KMS-11 (cell line): ENCODE results near the gene APOBEC3H.

Source experiments
- H2AFZ ChIP-seq: fragments of 200-600 bp; sonication (generic); 2 replicates; pipeline ENCODE4 v1.6.1; 2016; ENCODE audit warnings: antibody characterized with exemption, mixed run types, low read depth
- H3K27ac ChIP-seq: fragments of 200-600 bp; sonication (generic); 2 replicates; pipeline ENCODE4 v1.6.1; 2016; ENCODE audit warnings: mild to moderate bottlenecking, mixed run types
- H3K27me3 ChIP-seq: fragments of 200-600 bp; sonication (generic); 2 replicates; pipeline ENCODE4 v1.6.1; 2017; ENCODE audit warnings: mild to moderate bottlenecking, low read depth, mixed run types, moderate library complexity; ENCODE audit not compliant: insufficient read depth
- H3K36me3 ChIP-seq: fragments of 200-600 bp; sonication (generic); 2 replicates; pipeline ENCODE4 v1.6.1; 2017; ENCODE audit warnings: mild to moderate bottlenecking, mixed run types; ENCODE audit not compliant: insufficient read depth
- H3K4me1 ChIP-seq: fragments of 200-600 bp; sonication (generic); 2 replicates; pipeline ENCODE4 v1.6.1; 2016; ENCODE audit warnings: mild to moderate bottlenecking, low read depth, mixed run types; ENCODE audit not compliant: poor library complexity, severe bottlenecking
- H3K4me2 ChIP-seq: fragments of 200-600 bp; sonication (generic); 2 replicates; pipeline ENCODE4 v1.7.0; 2016; ENCODE audit warnings: mild to moderate bottlenecking, mixed run types
- H3K4me3 ChIP-seq: fragments of 200-600 bp; sonication (generic); IDR thresholded peaks from 2 replicates; pipeline ENCODE4 v1.6.1; 2017; ENCODE audit warnings: low read depth, low read length, mixed read lengths; ENCODE audit not compliant: insufficient read depth
- H3K79me2 ChIP-seq: fragments of 200-600 bp; sonication (generic); 2 replicates; pipeline ENCODE4 v1.6.1; 2016; ENCODE audit warnings: low read depth, mixed run types; ENCODE audit not compliant: insufficient read depth
- H3K9ac ChIP-seq: fragments of 200-600 bp; sonication (generic); 2 replicates; pipeline ENCODE4 v1.6.1; 2016; ENCODE audit warnings: mild to moderate bottlenecking, mixed run types
- H4K20me1 ChIP-seq: fragments of 200-600 bp; sonication (generic); 2 replicates; pipeline ENCODE4 v1.6.1; 2016; ENCODE audit warnings: mild to moderate bottlenecking, mixed run types; ENCODE audit not compliant: insufficient read depth
- TF ChIP-seq, protein P1 (sequence below): fragments of 200-600 bp; sonication (generic); conservative IDR thresholded peaks from 2 replicates; pipeline ENCODE4 v1.6.1; 2017; ENCODE audit warnings: low read depth, mild to moderate bottlenecking, antibody characterized with exemption, low read length, moderate library complexity, mixed read lengths

The APOBEC3H gene

DNA sequence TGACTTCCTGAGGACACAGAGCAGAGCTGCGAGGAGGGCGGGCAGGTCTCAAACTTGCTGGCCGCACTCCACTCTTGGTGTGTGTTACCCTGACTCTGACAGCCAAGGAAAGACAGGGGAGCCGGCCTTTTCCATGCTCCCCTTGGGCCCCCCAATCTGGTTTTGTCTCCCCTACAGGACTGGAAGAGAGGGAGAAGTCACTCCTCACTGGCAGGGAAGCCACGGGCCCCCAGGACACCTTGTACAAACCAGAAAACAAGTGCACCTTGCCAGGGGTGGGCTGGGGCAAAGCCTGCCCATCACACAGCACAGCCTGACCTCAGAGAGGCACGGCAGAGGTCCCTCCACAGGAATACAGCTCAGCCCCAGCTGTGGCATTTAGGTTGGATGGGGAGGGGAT, 35.2 kb downstream of the APOBEC3H start:
- no peak overlapping the region for H3K4me2 ChIP-seq
- no peaks in the 10 kb centered on the region for H3K79me2 ChIP-seq
- no peaks in the 10 kb centered on the region for H4K20me1 ChIP-seq
- no peak overlapping the region for H3K27ac ChIP-seq
- H3K27me3 ChIP-seq, result no peaks in the 10 kb centered on the region
- no peak overlapping the region for H2AFZ ChIP-seq
- H3K4me3 ChIP-seq, result no peak overlapping the region
- no peaks in the 10 kb centered on the region for H3K36me3 ChIP-seq
- H3K9ac ChIP-seq, result no peak overlapping the region
- TF ChIP-seq, protein P1, sequence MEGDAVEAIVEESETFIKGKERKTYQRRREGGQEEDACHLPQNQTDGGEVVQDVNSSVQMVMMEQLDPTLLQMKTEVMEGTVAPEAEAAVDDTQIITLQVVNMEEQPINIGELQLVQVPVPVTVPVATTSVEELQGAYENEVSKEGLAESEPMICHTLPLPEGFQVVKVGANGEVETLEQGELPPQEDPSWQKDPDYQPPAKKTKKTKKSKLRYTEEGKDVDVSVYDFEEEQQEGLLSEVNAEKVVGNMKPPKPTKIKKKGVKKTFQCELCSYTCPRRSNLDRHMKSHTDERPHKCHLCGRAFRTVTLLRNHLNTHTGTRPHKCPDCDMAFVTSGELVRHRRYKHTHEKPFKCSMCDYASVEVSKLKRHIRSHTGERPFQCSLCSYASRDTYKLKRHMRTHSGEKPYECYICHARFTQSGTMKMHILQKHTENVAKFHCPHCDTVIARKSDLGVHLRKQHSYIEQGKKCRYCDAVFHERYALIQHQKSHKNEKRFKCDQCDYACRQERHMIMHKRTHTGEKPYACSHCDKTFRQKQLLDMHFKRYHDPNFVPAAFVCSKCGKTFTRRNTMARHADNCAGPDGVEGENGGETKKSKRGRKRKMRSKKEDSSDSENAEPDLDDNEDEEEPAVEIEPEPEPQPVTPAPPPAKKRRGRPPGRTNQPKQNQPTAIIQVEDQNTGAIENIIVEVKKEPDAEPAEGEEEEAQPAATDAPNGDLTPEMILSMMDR, result no peak
- peaks cover 16% of the 10 kb centered on the region for H3K4me1 ChIP-seq

DNA sequence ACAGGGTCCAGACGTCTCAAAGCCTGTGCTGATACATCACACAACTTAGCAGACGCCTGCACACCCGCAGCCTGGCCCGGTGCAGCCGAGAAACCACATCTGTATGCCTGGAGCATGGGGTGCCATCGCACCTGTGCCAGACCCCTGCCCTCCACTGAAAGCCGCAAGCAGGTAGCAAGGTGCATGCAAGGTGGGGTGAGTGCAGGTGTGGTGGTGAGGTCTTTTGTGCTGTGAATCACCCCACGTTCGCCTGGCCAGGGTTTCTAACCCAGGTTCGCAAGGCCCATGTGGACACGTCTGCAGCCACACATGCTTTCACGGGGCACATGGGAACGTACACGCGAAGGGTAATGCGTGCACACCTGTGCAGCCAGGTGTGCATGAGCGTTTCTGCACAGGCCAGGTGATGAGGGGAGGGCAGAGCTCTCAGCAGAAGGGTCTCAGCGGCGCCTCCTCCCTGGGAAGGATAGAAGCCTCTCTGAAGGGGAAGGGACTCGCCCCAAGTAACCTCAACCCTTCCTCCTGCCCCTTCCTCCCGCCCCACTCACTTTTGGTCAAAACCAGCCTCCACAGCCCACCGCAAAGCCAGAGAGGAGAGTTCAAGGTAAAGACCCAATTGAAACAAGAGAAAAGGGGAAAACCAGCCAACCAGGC, 36.0 kb downstream of the APOBEC3H start:
- TF ChIP-seq, protein P1, result no peak
- Histone ChIP-seq H3K9ac (no peak overlapping the region), H3K4me2 (no peak overlapping the region), H3K79me2 (no peaks in the 10 kb centered on the region), H3K27ac (no peak overlapping the region), H3K4me1 (peaks cover 16% of the 10 kb centered on the region), H4K20me1 (no peaks in the 10 kb centered on the region), H3K36me3 (no peaks in the 10 kb centered on the region), H3K27me3 (no peaks in the 10 kb centered on the region), H2AFZ (no peak overlapping the region), H3K4me3 (no peak overlapping the region)

DNA sequence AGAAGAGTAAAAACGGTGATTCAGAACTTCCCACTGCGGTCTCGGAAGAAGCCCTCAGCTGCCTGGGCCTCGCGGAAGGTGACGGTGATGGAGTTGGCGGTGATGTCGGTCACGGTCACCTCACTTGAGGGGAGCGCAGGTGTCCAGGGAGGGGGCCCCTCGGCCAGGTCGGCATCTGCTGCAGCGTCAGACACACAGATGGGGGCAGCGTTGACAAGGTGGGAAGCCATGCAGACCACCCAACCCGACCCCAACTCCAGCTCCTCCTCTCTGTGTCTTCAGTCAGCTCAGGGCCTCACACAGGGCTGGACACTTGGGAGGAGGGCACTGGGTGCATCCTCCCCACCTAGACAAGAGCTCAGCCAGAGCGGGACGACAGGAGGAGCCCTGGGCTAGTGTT, 36.8 kb downstream of the APOBEC3H start:
- H3K79me2 ChIP-seq, result no peaks in the 10 kb centered on the region
- TF ChIP-seq, protein P1, result no peak
- H3K27ac ChIP-seq, result no peak overlapping the region
- H2AFZ ChIP-seq, result no peak overlapping the region
- no peaks in the 10 kb centered on the region for H3K36me3 ChIP-seq
- no peaks in the 10 kb centered on the region for H4K20me1 ChIP-seq
- no peak overlapping the region for H3K9ac ChIP-seq
- peaks cover 9% of the 10 kb centered on the region for H3K4me1 ChIP-seq
- H3K4me2 ChIP-seq, result no peak overlapping the region
- no peak overlapping the region for H3K4me3 ChIP-seq
- H3K27me3 ChIP-seq, result no peaks in the 10 kb centered on the region

DNA sequence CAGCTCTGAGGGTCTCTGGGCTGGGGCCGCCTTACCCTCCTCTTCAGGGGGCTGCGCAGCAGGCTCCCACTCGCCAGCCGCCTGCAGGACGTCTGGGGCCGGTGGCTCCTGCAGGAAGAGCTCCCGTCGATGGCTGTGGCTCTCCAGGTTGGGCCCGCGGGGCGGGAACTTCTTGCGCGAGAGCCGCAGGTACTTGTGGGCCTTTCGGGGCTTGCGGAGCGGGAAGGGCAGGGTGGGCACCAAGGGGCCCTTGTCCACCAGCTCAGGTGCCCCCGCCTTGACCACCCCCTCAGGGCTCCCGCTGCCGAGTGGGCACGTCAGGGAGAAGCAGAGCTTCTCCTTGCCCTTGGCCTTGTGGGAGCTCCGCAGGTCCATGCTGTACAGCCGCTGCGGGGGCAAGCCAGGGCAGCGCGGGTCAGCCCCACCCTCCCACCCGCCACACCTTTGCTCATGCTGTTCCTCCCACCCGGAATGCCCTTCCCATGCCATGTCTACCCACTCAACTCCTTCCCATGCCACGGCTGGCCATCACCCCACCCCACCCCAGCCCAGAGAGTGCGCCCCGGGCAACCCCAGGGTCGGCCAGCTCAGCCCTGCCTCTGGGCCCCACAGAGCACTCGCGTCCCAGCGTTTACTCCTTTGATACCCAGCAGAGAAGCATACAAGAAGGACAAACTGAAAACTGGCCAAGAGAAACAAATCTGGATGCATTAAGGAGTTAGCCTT, 37.5 kb downstream of the APOBEC3H start:
- TF ChIP-seq, protein P1, result no peak
- no peaks in the 10 kb centered on the region for H3K36me3 ChIP-seq
- H3K27ac ChIP-seq, result no peak overlapping the region
- H3K4me1 ChIP-seq, result peaks cover 4% of the 10 kb centered on the region
- H3K9ac ChIP-seq, result no peak overlapping the region
- H2AFZ ChIP-seq, result no peak overlapping the region
- no peak overlapping the region for H3K4me3 ChIP-seq
- H3K79me2 ChIP-seq, result no peaks in the 10 kb centered on the region
- no peak overlapping the region for H3K4me2 ChIP-seq
- H3K27me3 ChIP-seq, result no peaks in the 10 kb centered on the region
- H4K20me1 ChIP-seq, result no peaks in the 10 kb centered on the region
